ENCODE results near the gene EXOC6. TPM values are rescaled to one million over a fixed set of nuclear protein-coding genes. Genes with fewer than 3 reads are reported as not detected.

The EXOC6 gene
- 2.7 and 11.5 TPM in 2 replicates for total RNA-seq

GRCh38 chr10:92848441-92849233 lies at the start of gene EXOC6:
Gene EXOC6, plus strand, starts transcription at chr10:92848520. Its CDS starts 14 bp downstream, at chr10:92848534.

GRCh38 chr10:93059975-93060886 lies 211.9 kb downstream of the EXOC6 start, which contains the start of gene CYP26C1:
Gene CYP26C1, plus strand, starts transcription at chr10:93060798. Its CDS starts 466 bp downstream, at chr10:93061264.

GRCh38 chr10:93073539-93074146 lies 225.3 kb downstream of the EXOC6 start, which contains the start of gene CYP26A1:
Gene CYP26A1, plus strand, starts transcription at chr10:93073893. Its CDS starts 42 bp downstream, at chr10:93073935.

Other genes starting within 250 kb of the EXOC6 start
- 11.0 and 19.4 TPM in 2 replicates for gene HHEX, start 158.6 kb upstream of the EXOC6 start, total RNA-seq
- gene CYP26C1, start 212.3 kb downstream of the EXOC6 start, total RNA-seq, result 0.13 TPM in 1 of 2 replicates, not detected in the other
- gene CYP26A1, start 225.4 kb downstream of the EXOC6 start, total RNA-seq, result not detected in 2 replicates